Body of pancreas (tissue), 4 donors: ENCODE data around the gene GMDS. TPM values are rescaled to one million over a fixed set of nuclear protein-coding genes. Genes with fewer than 3 reads are reported as not detected.

ENCODE experiments used
- ATAC-seq: fragments of 150-250 bp; one replicate; pipeline ENCODE4 v1.9.1; 2016
- DNase-seq, 4 donors: peaks; one replicate each; pipeline ENCODE4 v3.0.0-alpha.2; 2019
- H3K27ac ChIP-seq, 4 donors: fragments of 200-600 bp; sonication (generic); 1 replicate in 3 of 4; 2 replicates in 1 of 4; pipeline versions ENCODE4 v1.5.1 to v1.6.1; 2016 to 2019; ENCODE audit warnings: mild to moderate bottlenecking in 1 of 4, mixed read lengths in 1 of 4, moderate library complexity in 1 of 4
- H3K27me3 ChIP-seq, 2 donors: fragments of 200-600 bp; sonication (generic); one replicate each; pipeline ENCODE4 v1.6.0; 2016; ENCODE audit warnings: mild to moderate bottlenecking in 1 of 2
- H3K36me3 ChIP-seq, 2 donors: fragments of 200-600 bp; sonication (generic); replicated peaks in 1 of 2; 2 replicates each; pipeline ENCODE4 v1.5.1; 2016; ENCODE audit warnings: low read depth in 2 of 2; ENCODE audit not compliant: insufficient read depth in 1 of 2
- H3K4me1 ChIP-seq: fragments of 200-600 bp; sonication (generic); one replicate; pipeline ENCODE4 v1.6.0; 2016
- H3K4me3 ChIP-seq, 2 donors: fragments of 200-600 bp; sonication (generic); 1 replicate in 1 of 2; 2 replicates in 1 of 2; pipeline ENCODE4 v1.5.1; 2016 to 2019
- H3K9me3 ChIP-seq, 3 donors: fragments of 200-600 bp; sonication (generic); 1 replicate in 2 of 3; 2 replicates in 1 of 3; pipeline ENCODE4 v1.5.1; 2016
- CTCF ChIP-seq, 7 experiments: fragments of 450-650 bp in 4 of 7; fragments of 200-600 bp in 3 of 7; sonication (generic) in 3 of 7; IDR thresholded peaks; one replicate each; pipeline ENCODE4 v1.5.1; 2016 to 2019; ENCODE audit warnings: antibody characterized with exemption in 7 of 7
- POLR2A ChIP-seq, 3 donors: fragments of 450-650 bp; IDR thresholded peaks; one replicate each; pipeline ENCODE4 v1.6.1; 2016; ENCODE audit warnings: antibody characterized with exemption in 3 of 3, mild to moderate bottlenecking in 2 of 3
- whole genome bisulfite sequencing, 2 donors: methylation state at CpG; one replicate each; pipeline ENCODE4 v1.1.5; 2017; 5-methylcytosine and 5-hydroxymethylcytosine counted together
- intact Hi-C: fragments of 100-400 bp; cut with DNase I; formaldehyde crosslinking; loops from one replicate; pipeline ENCODE4 v1.15.1; 2023
- total RNA-seq, 2 donors: library from RNA; depleted of rRNA; stranded (reverse); fragments of >200 nt; gene quantifications; one replicate each; pipeline ENCODE4 v1.1.0, GENCODE V29; 2016

The GMDS gene
- total RNA-seq, 2 donors from 2014 or later = 34.5 to 63.3 TPM

- no peak for ATAC-seq
- Histone ChIP-seq H3K4me1 (no peaks in the 10 kb centered on the region), H3K27ac (no peak overlapping the region), H3K9me3 (no peaks in the 10 kb centered on the region), H3K36me3 (no peaks in the 10 kb centered on the region), H3K27me3 (no peaks in the 10 kb centered on the region), H3K4me3 (no peak overlapping the region)
- intact Hi-C loops = no loop called here
- TF ChIP-seq CTCF (IDR thresholded peaks at IDR 0.05) = no peak
- WGBS, 2 donors = 89 to 95% methylated on average over 15 of the region's 15 CpGs
- no peak for DNase-seq
These were observed 587.0 kb downstream of the GMDS start for GRCh38 chr6:1658212-1659005.

DNA sequence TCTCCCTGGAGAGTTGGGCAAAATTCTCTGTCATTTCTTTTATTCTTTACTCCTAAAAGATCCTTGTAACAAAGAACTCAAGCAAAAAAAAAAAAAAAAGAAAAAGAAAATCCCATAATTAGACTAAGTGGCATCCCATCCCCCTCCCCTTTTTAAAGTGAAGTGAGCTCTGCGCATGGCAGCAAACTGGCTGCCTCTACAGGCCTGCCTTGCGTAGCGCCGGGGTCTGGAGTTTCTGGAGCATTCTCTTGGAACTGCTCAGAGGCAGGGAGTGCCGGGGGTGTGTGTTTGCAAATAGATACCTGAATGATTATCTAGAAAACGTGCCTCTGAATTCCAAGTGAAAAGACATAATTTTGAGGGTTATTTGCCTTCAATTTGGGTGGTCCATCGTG, 587.6 kb downstream of the GMDS start:
- 85 to 89% methylated on average over 7 of the region's 7 CpGs for WGBS, 2 donors
- Histone ChIP-seq H3K27me3 (no peaks in the 10 kb centered on the region), H3K27ac (no peak overlapping the region), H3K4me1 (no peaks in the 10 kb centered on the region), H3K36me3 (no peaks in the 10 kb centered on the region), H3K4me3 (no peak overlapping the region), H3K9me3 (no peaks in the 10 kb centered on the region)
- TF ChIP-seq POLR2A (IDR thresholded peaks at IDR 0.05) = no peak
- TF ChIP-seq CTCF (IDR thresholded peaks at IDR 0.05) = no peak
- DNase-seq (no peak), ATAC-seq (no peak)
- intact Hi-C loops = no loop called here

DNA sequence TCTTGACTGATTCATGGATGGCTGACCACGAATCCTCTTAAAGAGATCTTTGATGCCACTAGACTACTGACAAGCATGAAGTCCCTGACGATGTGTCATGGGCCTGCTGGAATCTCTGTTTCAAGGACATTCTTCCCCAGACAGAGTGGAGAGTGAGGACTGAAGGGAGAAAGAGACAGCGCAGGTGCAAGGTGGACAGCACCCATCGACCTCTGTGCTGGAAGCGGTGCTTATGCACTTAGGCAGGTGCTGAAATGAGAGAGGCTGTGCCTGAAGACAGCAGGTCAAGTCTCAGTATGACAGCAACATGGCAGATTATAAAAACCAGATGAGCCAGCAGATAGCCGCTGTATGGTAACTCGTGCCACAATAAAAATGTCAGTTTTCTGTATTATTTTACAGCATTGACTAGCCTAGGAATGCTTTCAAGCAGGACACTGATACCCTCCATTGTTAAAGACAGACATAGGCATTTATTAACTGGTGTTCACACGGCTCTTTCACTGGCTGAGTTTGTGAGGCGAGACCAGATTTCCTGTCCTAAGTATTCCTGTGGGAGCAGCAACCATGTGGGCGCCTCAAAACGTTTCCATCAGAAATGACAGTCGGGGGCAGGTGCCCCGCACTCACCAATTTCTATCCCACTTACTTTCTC, 588.2 kb downstream of the GMDS start:
- TF ChIP-seq CTCF (IDR thresholded peaks at IDR 0.05) (no peak), POLR2A (IDR thresholded peaks at IDR 0.05) (no peak)
- DNase-seq = no peak
- no peak for ATAC-seq
- Histone ChIP-seq H3K4me1 (no peaks in the 10 kb centered on the region), H3K27me3 (no peaks in the 10 kb centered on the region), H3K27ac (no peak overlapping the region), H3K9me3 (no peaks in the 10 kb centered on the region), H3K36me3 (no peaks in the 10 kb centered on the region), H3K4me3 (no peak overlapping the region)
- intact Hi-C loops = no loop called here
- 73 to 85% methylated on average over 12 to 13 of the region's 13 CpGs for WGBS, 2 donors

DNA sequence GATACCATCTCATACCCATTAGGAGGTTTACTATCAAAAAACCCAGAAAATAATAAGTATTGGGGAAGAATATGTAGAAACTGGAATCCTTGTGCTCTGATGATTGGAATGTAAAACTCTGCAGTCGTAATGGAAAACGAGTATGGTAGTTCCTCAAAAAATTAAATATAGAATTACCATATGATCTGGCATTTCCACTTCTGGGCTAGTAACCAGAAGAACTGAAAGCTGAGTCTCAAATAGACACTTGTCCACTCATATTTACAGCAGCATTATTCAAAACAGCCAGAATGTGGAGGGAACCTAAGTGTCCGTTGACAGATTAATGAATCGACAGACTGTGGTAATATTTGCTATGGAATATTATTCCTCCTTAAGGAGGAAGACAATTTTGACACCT, 591.4 kb downstream of the GMDS start:
- DNase-seq = no peak
- no peak for ATAC-seq
- H3K27me3 ChIP-seq = no peaks in the 10 kb centered on the region
- H3K36me3 ChIP-seq = no peaks in the 10 kb centered on the region
- WGBS, 2 donors = 78 to 81% methylated on average over 4 of the region's 4 CpGs
- no peaks in the 10 kb centered on the region for H3K4me1 ChIP-seq
- no peaks in the 10 kb centered on the region for H3K9me3 ChIP-seq
- intact Hi-C loops = no loop called here
- H3K4me3 ChIP-seq = no peak overlapping the region
- no peak overlapping the region for H3K27ac ChIP-seq
- no peak for TF ChIP-seq POLR2A (IDR thresholded peaks at IDR 0.05)
- no peak for TF ChIP-seq CTCF (IDR thresholded peaks at IDR 0.05)
